ENCODE data around the gene HLA-DPA1.

The HLA-DPA1 gene

GRCh38 chr6:33088931-33089620, 15.6 kb upstream of the HLA-DPA1 start:
- no peak for DNase-seq

GRCh38 chr6:33088258-33088930, 14.9 kb upstream of the HLA-DPA1 start:
- DNase-seq = no peak

DNA sequence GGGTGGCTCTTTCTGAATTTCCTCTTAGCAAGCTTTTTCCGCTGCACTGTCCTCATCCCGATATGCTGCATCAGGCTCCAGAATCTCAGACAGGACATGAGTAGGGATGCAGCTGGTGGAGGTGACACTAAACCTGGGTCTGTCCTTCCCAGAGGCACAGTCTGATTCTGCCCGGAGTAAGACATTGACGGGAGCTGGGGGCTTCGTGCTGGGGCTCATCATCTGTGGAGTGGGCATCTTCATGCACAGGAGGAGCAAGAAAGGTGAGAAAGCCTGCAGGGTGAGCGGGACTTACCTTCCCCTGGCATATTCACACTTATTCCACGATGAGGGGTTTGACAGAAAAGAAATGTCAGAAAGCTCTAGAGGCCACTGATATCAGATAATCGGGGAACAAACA, 12.2 kb upstream of the HLA-DPA1 start:
- no peak for DNase-seq

DNA sequence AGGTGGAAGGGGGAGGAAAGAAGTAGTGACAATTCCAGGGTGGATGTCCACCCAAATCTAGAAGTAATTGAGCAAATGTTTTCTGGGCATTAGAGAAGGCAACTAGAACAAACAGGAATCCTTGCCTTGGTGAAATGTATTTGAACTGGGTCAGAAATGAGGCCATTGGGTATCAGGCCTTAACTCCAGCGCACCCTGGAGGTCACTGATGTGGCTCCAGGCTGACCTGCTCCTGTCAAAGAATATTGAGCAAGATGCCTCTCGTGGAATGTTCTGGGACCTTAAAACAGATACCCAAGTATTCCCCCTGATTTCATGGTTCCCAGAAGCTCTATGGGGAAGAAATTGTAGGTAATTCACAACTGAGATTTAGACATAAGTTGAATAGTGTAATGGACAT, 9.3 kb upstream of the HLA-DPA1 start:
- peak in 7 of 56 donors; percentile 9 to 55 (median 29) for DNase-seq

GRCh38 chr6:33081098-33081824, 7.8 kb upstream of the HLA-DPA1 start:
- no peak for DNase-seq

DNA sequence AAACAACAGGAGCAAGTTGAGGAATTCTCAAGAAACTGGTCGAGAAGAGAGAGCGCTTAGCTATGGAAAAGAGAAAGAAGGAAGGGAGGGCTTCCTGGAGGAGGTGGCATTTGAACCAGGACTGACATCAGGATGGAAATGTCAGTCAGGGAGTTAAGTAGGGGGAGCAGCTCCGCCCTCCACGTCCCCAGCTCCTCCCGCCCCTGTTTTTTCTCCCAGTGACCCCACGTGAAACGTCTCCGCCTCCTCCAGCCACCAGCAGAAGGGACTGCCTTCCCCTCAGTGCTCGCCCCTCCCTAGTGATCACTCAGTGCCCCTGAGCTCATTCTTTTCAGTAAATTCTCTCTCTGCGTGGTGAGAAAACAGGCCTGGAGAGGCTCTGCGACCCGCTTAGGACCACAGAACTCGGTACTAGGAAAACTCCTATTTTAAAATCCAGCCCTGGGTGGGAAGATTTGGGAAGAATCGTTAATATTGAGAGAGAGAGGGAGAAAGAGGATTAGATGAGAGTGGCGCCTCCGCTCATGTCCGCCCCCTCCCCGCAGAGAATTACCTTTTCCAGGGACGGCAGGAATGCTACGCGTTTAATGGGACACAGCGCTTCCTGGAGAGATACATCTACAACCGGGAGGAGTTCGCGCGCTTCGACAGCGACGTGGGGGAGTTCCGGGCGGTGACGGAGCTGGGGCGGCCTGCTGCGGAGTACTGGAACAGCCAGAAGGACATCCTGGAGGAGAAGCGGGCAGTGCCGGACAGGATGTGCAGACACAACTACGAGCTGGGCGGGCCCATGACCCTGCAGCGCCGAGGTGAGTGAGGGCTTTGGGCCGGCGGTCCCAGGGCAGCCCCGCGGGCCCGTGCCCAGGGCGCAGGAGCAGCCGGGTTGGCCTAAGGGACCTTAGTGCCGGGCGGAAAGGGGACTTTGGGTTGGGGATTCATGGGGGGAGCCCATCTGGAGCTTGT, 7.0 kb upstream of the HLA-DPA1 start:
- DNase-seq = peak in 33 of 56 donors; percentile 4 to 62 (median 29)

GRCh38 chr6:33079580-33079979, 6.1 kb upstream of the HLA-DPA1 start:
- no peak for DNase-seq

- DNase-seq = no peak
Measured at GRCh38 chr6:33078919-33079521, 5.6 kb upstream of the HLA-DPA1 start.

GRCh38 chr6:33078442-33078841, 5.0 kb upstream of the HLA-DPA1 start:
- no peak for DNase-seq

DNA sequence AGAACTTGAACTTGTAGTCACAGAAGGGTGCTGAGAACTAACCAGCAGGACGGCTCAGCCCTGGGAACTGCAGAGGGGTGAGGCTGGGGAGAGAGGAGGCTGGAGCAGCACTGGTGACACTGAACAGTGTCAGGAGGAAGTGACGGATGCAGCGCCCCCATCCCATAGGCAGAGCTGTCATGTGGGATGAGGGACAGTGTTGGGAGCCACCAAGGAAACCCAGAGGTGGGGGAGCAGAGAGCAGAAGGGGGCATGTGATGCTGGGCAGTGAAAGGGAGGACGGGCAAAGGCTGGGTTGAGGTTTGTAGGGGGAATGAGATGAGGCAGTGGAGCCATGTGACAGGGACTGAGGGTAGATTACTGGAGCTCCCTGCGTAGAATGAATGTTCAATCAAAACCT, 4.5 kb upstream of the HLA-DPA1 start:
- no peak for DNase-seq

GRCh38 chr6:33076406-33076934, 3.0 kb upstream of the HLA-DPA1 start:
- no peak for DNase-seq

DNA sequence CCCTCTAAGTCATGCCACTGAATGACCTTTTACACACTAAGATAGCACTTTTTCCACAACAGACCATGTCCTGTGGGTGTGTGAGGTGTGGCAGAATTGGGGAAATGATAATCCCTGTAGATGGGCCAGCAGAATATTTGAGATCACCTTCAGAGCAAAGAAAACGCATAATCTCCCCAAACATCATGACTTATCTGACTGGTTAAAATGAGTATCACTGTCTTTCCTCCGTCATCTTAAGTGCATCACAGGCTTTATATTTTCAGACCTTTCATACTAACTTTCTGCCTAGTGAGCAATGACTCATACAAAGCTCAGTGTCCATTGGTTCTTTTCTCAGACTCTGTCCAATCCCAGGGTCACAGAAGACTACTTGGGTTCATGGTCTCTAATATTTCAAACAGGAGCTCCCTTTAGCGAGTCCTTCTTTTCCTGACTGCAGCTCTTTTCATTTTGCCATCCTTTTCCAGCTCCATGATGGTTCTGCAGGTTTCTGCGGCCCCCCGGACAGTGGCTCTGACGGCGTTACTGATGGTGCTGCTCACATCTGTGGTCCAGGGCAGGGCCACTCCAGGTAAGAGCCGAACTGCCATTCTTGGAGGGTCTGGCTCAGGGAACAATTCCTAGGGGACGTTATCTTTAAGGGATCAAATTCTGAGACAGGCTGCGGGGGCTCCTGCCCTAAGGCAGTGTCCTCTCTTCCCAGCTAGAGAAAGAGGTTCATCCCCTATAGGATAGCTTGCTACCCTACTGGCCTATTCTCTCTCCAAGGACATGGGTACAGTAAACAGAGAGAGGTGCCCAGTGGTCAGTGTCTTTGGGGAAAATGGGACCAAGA, 2.3 kb upstream of the HLA-DPA1 start, which contains the start of gene HLA-DPB1:
HLA-DPB1 (plus strand) TSS at position 423 of the 838 bp plus-strand sequence; CDS start at position 475, 52 bp downstream.
- peak in 2 of 56 donors; percentile 11 to 36 for DNase-seq

DNA sequence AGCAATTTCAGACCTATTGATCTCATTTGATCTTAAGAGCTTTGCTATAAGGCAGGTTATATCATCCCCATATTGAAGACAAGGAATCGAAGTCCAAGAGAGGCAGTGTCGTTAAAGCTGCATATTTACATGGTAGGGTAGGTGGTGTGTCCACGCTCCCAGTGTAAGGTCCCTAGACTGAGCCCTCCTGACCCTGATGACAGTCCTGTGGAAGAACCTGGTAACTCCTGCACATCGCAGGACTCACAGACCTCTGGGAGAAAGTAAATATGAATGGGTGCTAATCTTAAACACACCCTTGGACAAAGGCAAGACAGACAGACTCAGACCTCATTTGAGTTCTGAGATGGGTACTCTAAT, 1.7 kb upstream of the HLA-DPA1 start:
- no peak for DNase-seq

DNA sequence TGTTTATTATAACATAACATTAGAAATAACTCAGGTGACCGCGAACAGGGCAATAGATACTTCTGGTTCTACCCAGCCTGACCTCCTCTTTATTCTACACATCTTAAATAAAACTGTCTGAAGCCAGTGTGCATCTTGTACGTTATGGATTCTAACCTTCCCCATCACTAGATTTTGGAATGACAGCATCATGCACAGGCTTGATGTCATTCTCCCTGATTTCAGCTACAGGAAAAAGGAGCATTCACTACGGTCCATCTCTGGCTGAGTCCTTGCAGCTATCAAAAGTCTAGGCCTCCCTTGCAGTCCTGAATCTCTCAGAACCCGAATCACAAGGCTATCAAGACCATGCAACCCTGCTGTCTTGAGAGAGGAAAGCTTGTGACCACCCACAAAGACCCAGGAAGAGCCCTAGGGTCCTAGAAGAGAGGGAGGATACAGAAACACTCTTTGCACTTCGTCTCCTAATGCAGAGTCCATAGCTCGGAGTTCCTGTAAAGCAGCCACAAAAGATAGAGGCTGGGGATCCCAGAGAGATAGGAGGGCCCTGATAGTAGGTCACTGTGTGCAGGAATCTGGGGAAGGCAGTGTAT, 845 bp downstream of the HLA-DPA1 start:
- DNase-seq = no peak

DNA sequence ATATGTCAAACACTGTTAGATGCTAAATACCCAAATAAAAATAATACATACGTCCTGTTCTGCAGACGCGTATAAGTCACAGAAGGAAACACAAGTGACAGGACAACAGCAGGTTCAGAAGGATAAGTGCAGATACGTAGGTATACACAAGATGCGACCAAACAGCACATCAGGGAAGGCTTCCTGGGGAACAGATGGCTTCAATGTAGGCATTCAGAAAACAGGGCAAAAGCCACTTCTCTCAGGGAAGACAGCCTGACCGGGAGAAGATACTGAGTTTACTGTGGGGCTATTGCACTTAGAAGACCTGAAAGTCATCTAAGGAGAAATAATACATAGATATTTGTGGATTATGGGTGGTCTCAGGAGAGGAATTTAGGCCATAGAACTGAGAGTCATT, 1.9 kb downstream of the HLA-DPA1 start:
- no peak for DNase-seq

DNA sequence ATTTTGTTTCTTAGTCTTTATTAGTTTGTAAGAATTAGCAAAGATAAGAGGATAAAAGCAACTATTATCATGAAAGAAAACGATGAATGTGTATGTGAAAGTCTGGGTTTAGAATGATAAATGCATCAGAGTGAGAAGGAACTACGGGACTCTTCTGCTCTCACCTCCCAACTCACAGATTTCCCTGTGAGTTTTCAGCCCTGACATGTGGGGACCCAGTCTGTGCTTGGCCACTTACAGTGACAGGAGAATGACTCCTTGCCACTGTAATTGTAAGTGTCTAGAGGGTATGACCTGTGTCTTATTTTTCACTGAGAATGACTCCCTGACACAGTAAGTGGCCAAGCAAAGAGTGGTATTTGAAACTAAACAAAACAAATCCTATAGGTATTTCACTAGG, 2.5 kb downstream of the HLA-DPA1 start:
- no peak for DNase-seq

DNA sequence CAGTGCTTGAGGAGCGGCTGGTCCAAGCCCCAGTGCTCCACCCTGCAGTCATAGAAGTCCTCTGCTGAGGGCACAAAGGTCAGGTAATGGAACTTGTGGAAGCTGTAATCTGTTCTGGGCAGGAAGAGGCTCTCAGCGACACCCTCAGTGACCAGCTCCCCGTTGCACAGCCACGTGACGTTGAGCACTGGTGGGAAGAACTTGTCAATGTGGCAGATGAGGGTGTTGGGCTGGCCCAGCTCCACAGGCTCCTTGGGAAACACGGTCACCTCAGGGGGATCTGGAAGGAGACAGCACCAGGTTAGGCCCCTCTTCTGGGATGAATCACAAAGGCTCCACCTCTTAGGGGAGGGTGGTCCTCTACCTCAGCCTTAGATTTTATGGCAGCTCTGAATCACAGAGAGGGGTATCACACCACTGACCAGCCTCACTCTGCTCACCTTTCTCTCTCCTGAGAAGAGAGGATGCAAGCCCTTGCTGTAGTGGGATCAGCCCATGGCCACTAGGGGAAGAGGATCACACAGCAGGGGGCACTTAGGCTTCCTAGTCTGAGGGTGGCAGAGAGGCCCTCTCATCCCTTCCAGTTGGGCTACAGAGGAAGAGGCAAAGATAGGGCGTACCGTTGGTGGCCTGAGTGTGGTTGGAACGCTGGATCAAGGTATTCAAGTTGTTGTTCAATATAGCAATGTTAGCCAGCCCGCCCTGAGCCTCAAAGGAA, 4.3 kb downstream of the HLA-DPA1 start:
- no peak for DNase-seq

DNA sequence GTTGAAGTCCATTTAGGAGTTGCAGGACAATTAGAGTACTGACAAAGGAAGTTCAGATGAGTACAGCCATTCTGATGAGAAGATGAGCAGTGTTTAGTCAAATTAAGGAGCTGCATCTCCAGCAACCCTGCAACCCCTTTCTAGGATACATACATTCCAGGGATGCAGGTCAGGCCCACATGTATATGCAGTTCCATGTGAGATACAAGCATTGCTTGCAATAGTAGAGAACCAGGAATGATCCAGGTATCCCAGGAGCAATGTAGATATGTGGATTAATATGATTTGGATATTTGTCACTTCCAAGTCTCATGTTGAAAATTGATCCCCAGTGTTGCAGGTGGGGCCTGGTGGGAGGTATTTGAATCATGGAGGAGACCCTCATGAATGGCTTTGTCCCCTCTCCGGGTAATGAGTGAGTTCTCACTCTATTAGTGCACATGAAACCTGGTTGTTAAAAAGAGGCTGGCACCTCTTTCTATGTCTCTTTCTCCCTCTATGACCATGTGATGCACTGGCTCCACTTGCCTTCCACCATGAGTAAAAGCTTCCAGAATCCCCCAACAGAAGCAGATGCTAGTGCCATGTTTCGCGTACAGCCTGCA, 6.4 kb downstream of the HLA-DPA1 start:
- DNase-seq = no peak
